NCI-H2196 (cell line): Measurements from ENCODE around the gene SLC37A1.
A peak's percentile ranks its signal among the peaks of the same experiment; 100 is the strongest.
"Not testable (repeated sequence)": the region's sequence is repeated elsewhere in the genome, so short reads cannot be mapped to it uniquely, and the experiment has no call there.

ENCODE experiments used
- DNase-seq: peaks from one replicate; lab custom pipeline; 2025; ENCODE audit not compliant: unreplicated experiment; lab: John Stamatoyannopoulos, UW

The SLC37A1 gene

DNA sequence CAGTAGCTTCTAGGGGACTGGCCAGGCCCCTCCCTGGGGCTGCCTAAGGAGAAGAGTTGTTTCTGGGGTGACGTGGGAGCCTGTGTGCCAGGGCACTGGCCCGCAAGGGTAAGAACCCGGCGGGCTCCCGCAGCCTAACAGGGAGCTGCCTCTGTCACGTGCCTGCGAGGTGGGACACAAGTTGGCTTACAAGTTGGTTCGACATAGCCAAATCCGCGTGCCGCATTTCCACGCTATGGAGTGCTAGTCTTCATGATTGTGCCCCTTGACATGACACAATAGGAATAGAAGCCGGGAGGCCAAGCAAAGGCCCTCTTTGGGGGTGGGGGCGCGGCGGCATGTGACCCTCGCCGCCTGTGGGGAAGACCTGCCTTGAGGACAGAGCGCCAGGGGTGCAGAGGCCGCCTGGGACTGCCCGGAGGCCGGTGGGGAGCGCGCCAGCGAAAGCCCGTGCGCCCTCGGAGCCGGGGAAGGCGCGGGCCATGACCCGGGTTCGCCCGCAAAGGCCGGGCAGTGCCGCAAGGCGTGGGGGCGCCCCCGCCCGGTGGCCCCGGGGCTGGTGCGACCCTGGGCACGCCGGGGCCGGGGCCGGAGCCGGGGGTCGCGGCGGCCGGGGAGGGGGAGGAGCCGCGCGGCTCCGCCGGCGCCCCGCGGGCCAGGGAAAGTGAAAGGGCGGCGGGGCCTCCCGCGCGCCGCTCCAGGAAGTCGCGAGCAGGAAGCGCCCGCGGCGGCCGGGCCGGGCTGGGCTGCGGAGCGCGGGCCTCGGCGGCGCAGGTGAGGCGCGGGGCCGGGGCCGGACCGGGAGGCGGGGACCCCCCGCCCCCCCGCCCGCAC is at the start of gene SLC37A1:
Gene SLC37A1, plus strand, starts transcription at position 702 of the 834 bp plus-strand sequence. CDS start 4,603 bp downstream, outside the sequence.
- peak; percentile 52 for DNase-seq

DNA sequence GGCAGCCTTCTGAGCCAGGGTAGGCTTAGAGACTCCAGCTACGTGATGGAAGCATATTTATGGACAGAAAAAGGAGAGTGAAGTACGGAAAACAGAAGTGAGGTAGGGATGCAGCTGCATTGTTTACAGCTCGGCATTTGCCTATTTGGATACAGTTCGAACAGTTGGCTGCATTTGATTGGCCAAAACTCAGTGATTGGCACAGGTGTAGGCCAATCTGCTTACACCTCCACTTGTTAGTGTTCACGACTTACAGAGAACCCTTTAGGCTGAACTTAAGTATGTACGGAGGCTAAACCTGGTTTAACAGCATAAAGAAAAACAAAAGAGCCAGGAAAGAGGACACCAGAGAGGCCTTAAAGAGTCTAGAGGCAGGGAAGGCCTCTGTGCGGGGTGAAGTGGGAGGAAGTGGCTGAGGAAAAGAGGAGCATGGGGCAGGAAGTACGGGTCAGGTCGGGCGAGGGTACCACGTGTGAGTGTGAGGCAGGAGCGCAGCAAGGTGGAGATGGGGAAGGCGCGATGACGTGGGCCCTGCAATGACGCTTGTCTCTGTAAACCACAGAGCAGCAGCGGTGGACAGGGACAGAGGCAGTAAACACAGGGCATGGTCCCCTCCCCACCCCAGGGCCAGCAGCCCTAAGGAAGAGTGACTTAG is 49.7 kb upstream of the SLC37A1 start:
- no peak for DNase-seq

DNA sequence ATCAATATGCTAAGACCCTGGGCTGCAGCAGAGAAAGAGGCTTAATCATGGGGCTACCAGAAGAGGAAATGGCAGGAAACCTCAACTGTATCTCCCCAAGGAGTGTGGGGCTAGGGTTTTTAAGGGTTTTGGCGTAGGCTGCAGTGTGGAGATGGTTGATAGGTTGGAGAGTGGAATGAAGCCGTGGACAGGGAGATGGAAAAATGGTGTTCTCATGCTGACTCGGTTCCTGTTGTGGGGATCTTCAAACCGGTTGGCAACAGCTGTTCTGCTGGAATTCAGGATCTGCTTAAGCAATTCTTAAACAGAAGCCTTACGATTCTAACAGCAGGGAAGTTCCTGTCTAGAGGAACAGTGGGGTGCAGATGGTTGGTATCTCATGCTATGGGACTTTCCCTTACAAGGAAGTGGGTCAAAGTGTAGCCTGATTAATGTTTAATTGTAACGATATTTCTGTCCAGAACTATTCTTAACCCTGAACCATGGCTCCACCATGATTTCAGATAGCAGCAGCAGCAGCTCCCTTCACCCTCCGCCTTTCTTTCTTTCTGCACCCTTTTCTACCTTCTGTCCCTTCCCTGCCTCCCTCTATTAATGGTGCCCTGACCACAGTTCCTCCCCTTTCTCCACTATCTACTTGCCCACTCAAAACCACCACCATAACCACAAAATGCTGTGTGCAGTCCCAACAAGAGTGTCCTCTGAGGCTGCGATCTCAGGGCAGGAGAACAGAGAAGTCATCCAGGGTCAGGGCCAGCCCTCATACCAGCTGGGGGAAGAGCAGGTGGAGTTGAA is 48.4 kb upstream of the SLC37A1 start:
- DNase-seq: no peak

DNA sequence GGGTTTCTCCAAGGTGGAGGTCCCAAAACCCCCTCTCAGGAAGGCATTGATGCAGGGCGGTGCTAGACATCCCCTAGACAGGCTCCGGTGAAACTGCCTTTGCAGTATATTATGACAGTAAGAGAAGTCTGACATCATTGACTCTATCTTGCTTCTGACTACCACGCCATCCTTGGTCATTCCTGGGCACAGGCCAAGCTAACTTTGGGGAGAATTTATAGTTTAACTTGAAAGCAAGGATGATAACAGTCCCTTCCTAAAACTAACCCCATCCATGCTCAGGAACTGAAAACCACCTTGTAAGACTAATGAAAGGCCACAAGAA is 47.9 kb upstream of the SLC37A1 start:
- no peak for DNase-seq

DNA sequence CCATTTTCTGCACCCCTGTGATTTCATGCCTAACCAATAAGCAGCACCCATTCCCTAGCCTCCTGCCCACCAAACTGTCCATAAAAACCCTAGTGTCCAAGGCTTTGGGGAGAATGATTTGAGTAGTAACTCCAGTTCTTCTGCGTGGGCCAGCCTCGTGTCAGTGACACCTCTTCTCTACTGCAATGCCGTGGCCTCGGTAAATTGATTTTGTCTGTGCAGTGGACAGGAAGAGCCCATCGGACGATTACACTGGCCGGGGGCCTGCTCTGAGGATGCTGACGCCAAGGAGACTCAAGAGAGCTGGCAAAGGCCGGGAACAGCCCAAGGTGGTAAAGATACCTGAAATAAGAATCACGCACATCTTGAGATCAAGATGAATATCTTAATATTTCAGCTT is 47.0 kb upstream of the SLC37A1 start:
- no peak for DNase-seq

DNA sequence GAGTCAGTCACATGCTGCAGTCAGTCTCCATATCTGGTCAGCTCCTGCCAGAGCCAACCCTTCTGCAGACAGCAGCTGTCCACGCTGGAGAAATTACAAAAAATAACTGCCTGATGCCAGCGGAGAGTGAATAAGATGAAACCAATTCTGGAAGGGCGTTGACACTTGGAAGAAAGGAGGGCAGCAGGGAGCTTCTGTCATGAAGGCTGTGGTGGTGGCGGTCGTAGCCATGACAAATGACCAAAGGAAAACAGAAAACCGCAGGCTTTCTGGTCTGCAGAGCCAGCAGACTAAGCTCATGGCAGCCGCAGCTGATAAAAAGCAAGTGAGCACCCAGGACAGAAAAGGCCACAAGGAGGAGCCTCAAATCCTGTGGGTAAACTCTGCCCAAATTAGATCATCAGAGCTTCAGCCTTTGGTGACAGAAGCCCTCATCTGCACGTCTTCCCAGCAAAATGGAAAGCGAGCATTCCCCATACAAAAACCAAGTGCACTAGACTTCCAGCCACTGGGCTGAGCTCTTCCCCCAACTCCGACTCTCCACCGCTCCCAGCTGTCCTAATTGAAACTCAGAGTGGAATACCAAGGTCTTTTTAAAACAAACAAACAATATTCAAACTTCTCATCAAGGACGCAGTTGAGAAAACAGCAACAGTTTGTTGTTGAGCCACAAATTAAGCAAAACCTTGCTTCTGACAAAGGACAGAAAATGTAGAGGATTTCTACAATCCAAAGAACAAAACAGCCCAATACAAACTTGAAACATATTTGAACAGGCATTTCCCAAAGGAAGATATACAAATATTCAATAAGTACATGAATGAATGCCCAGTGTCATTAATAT is 46.3 kb upstream of the SLC37A1 start:
- no peak for DNase-seq

DNA sequence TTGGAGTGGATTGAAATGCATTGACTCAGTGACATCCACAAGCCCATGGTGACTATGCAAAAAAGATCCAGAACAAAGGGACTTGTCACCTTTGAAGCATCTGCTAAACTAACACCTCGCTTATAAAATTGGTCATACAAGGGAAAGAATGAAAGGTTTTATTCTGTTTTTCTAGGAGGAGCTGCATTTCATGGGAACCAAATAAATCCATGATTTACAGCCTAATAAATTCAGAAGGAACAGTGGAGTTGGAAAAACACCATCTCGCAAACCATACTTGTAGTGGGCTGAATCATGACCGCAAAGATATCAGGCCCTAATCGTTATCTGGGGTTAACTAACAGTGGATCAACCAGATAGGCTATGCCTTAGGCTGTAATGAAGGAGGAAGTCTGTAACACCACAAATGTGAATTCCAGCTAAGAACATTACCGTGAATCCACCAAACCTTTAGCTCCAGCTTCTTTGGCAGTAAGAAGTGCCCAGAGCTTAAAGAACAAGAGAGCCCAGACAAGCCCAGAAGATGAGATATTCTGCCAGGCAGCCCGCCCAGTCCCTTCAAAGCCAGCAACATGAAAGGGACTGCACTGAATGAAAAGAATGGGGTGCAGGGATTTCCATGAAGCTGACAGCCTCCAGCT is 45.0 kb upstream of the SLC37A1 start:
- no peak for DNase-seq

DNA sequence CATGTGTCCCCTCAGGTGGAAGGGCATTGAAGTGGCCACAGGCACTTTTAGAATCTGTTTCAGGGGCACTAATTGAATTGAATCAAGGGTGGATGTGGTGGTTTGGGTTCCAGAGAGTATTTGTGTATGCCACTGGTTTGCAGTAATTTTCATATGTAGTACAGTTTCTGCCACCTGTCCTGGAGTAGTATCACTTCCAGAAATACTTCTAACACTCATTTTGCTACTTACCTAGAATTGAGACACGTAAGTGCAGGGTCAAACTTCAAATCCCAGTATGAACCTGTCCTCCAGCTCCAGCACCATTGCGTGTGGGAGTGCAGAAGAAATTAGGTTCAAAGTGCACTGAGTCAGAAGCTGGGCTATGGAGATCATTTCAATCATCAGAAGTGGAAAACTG is 44.4 kb upstream of the SLC37A1 start:
- no peak for DNase-seq

DNA sequence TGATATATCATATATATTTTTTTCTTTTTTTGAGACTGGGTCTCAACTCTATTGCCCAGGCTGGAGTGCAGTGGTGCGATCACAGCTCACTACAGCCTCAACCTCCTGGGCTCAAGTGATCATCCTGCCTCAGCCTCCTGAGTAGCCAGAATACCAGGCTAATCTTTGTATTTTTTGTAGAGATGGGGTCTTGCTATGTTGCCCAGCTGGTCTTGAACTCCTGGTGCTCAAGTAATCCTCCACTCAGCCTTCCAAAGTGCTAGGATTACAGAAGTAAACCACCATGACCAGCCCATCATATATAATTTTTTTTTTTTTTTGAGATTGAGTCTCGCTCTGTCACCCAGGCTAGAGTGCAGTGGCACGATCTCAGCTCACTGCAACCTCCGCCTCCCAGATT is 43.9 kb upstream of the SLC37A1 start:
- not testable (repeated sequence) for DNase-seq

DNA sequence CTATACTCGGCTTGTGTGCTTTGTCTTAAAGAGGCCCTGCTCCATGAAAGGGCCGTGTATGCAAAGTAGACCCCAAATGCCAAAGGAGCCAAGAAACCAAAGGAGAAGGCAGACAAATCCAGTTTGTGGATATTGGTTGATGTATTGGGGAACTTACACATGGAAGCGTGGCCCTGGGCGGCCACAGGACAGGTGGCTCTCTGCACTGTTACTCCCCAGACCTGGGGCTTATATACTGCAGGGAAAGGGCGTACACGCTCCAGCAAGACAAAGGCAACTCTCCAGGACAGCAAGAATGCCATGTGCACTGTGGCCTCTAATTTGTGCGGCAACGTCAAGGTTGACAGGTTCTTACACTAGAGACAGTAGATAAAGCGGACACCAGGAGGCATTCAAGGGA is 42.4 kb upstream of the SLC37A1 start:
- DNase-seq: no peak

DNA sequence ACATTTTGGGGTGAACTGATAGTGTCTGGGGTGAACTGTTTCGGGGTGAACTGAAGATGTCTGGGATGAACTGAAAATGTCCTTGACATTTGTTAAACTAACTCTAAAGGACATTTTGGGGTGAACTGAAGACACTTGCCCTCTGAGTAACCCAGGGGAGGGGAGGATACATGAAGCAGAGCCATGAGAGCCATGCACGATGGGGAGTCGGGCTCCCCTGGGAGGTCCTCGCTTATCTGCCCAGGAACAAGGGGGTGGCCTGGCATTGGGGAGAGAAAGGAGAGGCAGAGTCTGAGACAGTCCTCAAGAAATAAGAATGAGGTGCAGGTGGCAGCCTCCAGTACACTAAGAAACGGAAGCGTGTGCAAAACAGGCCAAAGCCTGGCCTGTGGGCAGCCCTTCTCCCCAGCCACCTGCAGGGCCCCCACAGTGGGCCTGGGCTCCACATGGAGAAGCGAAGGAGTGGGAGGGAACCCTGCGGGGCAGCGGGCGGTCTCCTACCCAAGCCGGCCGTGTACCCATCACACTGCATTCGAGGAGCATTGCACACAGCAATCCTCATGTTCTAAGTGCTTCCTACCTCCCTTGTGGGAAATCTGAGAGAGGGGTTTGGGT is 41.8 kb upstream of the SLC37A1 start:
- no peak for DNase-seq

DNA sequence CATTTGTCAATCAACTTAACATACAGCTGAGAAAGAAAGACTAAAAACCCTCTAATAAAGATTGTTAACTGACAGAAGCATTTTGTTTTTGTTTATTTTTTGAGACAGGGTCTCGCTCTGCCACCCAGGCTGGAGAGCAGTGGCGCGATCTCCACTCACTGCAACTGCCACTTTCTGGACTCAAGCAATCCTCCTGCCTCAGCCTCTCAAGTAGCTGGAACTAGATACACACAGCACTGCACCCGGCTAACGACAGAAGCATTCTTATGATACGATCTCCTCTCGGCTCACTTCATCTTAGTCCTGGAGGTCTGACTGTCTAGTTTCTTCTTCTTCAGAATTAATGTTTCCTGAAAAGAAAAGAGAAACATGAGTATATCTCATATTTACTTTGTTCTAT is 41.1 kb upstream of the SLC37A1 start:
- no peak for DNase-seq

DNA sequence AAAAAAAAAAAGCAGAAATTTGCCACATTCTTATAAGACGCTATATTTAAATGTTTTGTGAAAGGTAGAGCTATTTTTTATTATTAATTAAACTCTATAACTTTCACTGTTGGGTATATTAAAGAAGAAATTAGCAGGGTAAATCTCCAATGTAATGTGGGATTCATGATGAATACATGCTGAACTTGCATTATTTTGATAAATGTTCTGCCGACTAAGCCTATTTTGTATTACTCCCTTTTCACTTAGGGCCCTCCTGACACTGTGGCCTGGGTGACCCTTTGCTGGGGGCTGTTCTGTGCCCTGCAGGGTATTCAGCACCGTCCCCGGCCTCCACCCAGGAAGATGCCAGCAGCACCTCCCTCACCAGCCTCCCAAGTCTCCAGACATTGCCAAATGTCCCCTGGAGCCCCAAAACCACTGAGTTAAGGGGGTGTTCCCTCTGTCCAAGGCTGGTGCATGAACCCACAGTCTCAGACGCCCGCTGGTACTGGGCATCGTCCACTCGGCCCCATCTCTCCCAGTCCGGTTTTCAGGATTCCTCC is 40.1 kb upstream of the SLC37A1 start:
- DNase-seq: no peak

DNA sequence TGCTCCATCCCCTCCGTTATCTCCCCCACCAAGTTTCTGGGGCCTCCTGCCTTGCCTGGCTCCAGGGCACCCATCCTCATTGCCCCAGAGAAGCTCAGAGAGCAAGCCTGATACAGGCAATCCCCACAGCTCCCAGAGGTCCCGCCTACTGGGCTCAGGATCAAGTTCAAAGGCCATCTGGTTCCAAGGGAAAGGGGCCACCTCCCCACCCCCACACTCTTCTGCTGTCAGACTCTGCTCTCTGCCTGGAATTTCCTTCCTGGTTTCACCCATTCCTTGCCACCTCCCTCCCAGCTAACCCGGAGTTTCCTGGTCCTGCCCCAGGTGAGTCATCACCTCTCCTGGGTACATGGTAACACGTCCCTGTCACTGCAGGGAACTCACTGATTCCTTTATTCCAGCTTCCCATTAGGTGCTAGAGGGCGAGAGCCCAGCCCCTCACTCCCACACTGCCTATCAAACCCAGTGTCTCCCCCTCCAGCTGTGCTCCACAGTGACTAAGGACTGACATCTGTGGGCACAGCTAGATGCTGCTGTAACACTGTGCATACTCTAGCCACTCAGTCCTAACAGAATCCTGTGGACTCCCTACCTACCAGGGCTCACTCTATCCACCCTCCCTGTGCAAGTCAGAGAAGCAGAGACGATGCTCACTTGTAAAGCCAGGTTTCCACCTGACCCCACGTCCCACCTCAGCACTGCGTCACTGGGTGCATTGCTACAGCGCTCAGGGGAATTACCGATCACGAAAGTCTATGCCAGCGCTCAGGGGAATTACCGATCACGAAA is 39.4 kb upstream of the SLC37A1 start:
- DNase-seq: peak; percentile 60

DNA sequence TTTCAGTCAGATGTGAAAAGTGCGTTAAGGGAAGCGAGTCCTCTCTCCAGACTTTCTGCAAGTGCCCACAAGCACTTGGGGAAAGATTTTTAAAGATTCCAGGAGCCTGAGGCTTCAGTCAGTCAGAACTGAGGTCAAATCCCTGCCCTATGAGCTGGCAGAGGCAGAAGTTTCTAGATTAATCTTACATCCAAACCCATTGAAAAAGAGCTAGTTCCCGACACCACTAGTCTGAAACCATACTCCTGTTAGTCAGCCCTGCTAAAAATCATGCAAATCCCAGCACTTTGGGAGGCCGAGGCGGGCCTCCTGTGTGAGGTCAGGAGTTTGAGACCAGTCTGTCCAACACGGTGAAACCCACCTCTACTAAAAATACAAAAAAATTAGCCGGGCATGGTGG is 38.6 kb upstream of the SLC37A1 start:
- no peak for DNase-seq

DNA sequence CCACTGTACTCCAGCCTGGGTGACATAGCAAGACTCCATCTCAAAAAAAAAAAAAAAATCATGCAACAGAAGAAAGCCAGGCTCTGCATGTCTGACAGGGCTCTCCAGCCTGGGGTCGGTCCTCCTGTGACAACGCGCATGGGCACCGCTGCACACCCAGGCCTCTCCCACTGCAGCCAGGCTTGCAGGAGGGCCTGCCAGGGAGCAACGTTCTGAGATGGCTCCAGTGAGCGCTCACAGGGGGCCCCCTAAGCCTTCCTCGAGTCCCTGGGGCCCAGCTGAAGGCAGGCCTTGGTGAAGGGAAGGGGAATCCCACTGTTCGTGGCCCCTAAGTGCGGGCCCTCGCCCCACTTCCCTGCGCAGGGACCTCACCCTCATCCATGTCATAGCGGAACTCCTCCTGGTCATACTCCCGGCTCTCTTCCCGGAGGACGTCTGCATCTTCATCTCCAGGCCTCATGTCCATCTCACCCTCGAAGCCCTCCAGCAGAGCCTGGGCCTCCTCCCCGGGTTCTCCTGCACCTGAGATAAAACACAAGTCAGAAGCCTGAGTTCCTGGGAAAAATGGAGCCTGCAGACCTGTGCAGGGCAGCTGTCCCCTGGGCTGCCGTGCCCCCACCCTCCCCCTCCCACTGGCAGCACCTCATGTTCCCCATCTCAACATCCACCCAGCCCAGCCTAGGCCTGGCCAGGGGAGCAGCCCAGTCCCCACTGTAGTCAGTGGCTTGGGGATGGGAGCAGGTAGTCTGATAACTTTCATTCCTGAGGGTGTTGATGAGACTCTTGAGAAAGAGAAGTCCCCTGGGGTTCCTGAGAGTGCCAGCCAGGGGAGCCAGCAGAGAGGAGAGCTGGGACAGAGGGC is 37.9 kb upstream of the SLC37A1 start:
- no peak for DNase-seq

DNA sequence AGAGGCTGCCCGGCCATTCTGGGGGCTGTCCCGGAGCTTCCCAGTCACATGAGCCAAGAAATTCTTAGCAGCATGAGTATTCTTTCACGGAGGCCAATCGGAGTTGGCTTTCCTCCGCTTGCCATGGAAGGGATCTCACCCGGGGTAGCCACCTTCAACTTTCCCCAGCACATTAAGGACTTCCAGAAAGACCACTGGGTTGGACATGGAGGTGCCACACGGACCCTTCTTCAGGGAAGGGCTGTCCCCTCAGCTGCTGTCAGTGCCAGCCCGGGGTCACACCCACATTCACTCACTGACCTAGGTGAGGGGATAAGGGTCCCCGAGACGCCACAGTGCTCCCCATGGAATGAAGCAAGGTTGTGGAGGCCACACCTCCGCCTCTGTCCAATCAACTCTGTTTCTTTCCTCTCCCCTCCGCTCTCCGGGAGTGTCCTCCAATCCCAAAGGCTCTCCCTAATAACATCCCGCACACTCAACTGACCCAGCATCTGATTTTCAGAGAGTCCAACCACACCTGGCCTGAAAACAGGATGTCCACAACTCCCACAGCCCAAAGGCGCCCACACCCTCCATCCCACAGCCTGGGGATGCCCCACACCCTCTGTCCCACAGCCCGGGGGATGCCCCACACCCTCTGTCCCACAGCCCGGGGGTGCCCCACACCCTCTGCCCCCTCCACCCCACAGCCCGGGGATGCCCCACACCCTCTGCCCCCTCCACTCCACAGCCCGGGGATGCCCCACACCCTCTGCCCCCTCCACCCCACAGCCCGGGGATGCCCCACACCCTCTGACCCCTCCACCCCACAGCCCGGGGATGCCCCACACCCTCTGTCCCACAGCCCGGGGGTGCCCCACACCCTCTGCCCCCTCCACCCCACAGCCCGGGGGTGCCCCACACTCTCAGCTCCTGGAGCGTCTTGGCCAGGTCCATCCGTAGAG is 37.0 kb upstream of the SLC37A1 start:
- DNase-seq: no peak
